SK-N-SH (cell line): ENCODE results near the gene ATF3. TPM values are rescaled to one million over a fixed set of nuclear protein-coding genes. Genes with fewer than 3 reads are reported as not detected.

Experiments used
- CTCF ChIA-PET: fragments of 300-600, 350-600 bp; formaldehyde crosslinking; extraction: SDS; loops from one replicate; lab custom pipeline; 2021; lab: Yijun Ruan, JAX
- POLR2A ChIA-PET: fragments of 350-600 bp; sonication (Branson Sonifier 250); formaldehyde crosslinking; extraction: SDS; loops from one replicate; lab custom pipeline; 2020; ENCODE audit warnings: antibody characterized with exemption, inconsistent platforms; lab: Yijun Ruan, JAX
- DNase-seq: peaks from one replicate; pipeline ENCODE4 v3.0.0; 2012
- H2AFZ ChIP-seq: fragments of 200-600 bp; sonication (generic); 2 replicates; pipeline ENCODE4 v1.8.1; 2016; ENCODE audit warnings: antibody characterized with exemption, mild to moderate bottlenecking, low read depth
- H3F3A ChIP-seq: fragments of 200-600 bp; sonication (generic); replicated peaks from 2 replicates; pipeline ENCODE3; 2016; ENCODE audit warnings: antibody characterized with exemption, mild to moderate bottlenecking; ENCODE audit not compliant: insufficient read depth
- H3K27ac ChIP-seq, 2 experiments: fragments of 200-500 bp in 1 of 2; fragments of 200-600 bp in 1 of 2; sonication (Bioruptor generic) in 1 of 2; sonication (generic), shearing (Covaris generic) in 1 of 2; 2 replicates each; pipeline versions ENCODE4 v1.5.1 to v1.6.1; 2014 to 2016; ENCODE audit warnings: low read depth in 2 of 2, inconsistent platforms in 1 of 2, low read length in 1 of 2, mild to moderate bottlenecking in 1 of 2, mixed read lengths in 1 of 2
- H3K27me3 ChIP-seq: fragments of 200-600 bp; sonication (generic), shearing (Covaris generic); 2 replicates; pipeline ENCODE4 v1.6.1; 2016; ENCODE audit warnings: mixed run types; ENCODE audit not compliant: insufficient read depth
- H3K36me3 ChIP-seq, 2 experiments: fragments of 200-500 bp in 1 of 2; fragments of 200-600 bp in 1 of 2; sonication (Bioruptor generic) in 1 of 2; sonication (generic) in 1 of 2; replicated peaks in 1 of 2; 2 replicates each; pipeline versions ENCODE3 to v1.5.1; 2014 to 2016; ENCODE audit warnings: low read length in 1 of 2, mild to moderate bottlenecking in 1 of 2; ENCODE audit not compliant: insufficient read depth in 2 of 2, control insufficient read depth in 1 of 2
- H3K4me1 ChIP-seq, 2 experiments: fragments of 200-500 bp in 1 of 2; fragments of 200-600 bp in 1 of 2; sonication (Bioruptor generic) in 1 of 2; sonication (generic), shearing (Covaris generic) in 1 of 2; 2 replicates each; pipeline versions ENCODE4 v1.5.1 to v1.6.1; 2014 to 2016; ENCODE audit warnings: low read depth in 1 of 2, low read length in 1 of 2, mixed run types in 1 of 2; ENCODE audit not compliant: insufficient read depth in 2 of 2, control insufficient read depth in 1 of 2
- H3K4me2 ChIP-seq: fragments of 200-600 bp; sonication (generic), shearing (Covaris generic); 2 replicates; pipeline ENCODE4 v1.6.1; 2017; ENCODE audit warnings: mixed run types
- H3K4me3 ChIP-seq, 2 experiments: fragments of 200-500 bp in 1 of 2; fragments of 200-600 bp in 1 of 2; sonication (Bioruptor generic) in 1 of 2; sonication (generic), shearing (Covaris generic) in 1 of 2; 2 replicates each; pipeline versions ENCODE4 v1.5.1 to v1.8.1; 2014 to 2016; ENCODE audit warnings: low read depth in 2 of 2, inconsistent platforms in 1 of 2, low read length in 1 of 2, mild to moderate bottlenecking in 1 of 2, mixed read lengths in 1 of 2, moderate library complexity in 1 of 2
- H3K79me2 ChIP-seq: fragments of 200-600 bp; sonication (generic); 2 replicates; pipeline ENCODE4 v1.8.1; 2017; ENCODE audit warnings: mild to moderate bottlenecking; ENCODE audit not compliant: insufficient read depth
- H3K9ac ChIP-seq: fragments of 200-600 bp; sonication (generic); 2 replicates; pipeline ENCODE4 v1.6.1; 2017; ENCODE audit warnings: mixed run types
- H3K9me2 ChIP-seq: fragments of 200-600 bp; sonication (generic); 2 replicates; pipeline ENCODE4 v1.6.1; 2017; ENCODE audit warnings: mixed run types
- H3K9me3 ChIP-seq: fragments of 200-600 bp; sonication (generic); 2 replicates; pipeline ENCODE4 v1.6.1; 2017; ENCODE audit warnings: mixed run types, mild to moderate bottlenecking, moderate library complexity
- H4K20me1 ChIP-seq: fragments of 200-600 bp; sonication (generic); 2 replicates; pipeline ENCODE4 v1.6.1; 2017; ENCODE audit warnings: mild to moderate bottlenecking, mixed run types; ENCODE audit not compliant: insufficient read depth
- EZH2phosphoT487 ChIP-seq: fragments of 200-600 bp; sonication (generic); IDR thresholded peaks from 2 replicates; pipeline ENCODE4 v1.6.1; 2017; ENCODE audit warnings: low read depth, mixed run types, mild to moderate bottlenecking, antibody characterized with exemption, moderate library complexity, borderline replicate concordance
- FOSL2 ChIP-seq: IDR thresholded peaks from 2 replicates; pipeline ENCODE4 v1.4.0; 2012; ENCODE audit warnings: low read depth, mild to moderate bottlenecking, moderate library complexity, borderline replicate concordance
- FOXJ3 ChIP-seq: sonication (generic); formaldehyde crosslinking; IDR thresholded peaks from 2 replicates; pipeline ENCODE4 v1.5.1; 2020; ENCODE audit warnings: mild to moderate bottlenecking, missing genetic modification reagents
- GABPA ChIP-seq: IDR thresholded peaks from 2 replicates; pipeline ENCODE4 v1.4.0; 2012; ENCODE audit warnings: low read depth, mild to moderate bottlenecking
- GATA2 ChIP-seq: sonication (generic); formaldehyde crosslinking; IDR thresholded peaks from 2 replicates; pipeline ENCODE4 v1.5.0; 2020; ENCODE audit warnings: mild to moderate bottlenecking, missing genetic modification reagents
- MEF2A ChIP-seq: IDR thresholded peaks from 2 replicates; pipeline ENCODE4 v1.4.0; 2012; ENCODE audit warnings: low read depth, borderline replicate concordance
- POLR2AphosphoS5 ChIP-seq: IDR thresholded peaks from 2 replicates; pipeline ENCODE4 v1.6.1; 2012; ENCODE audit warnings: low read depth, low read length
- RFX5 ChIP-seq: IDR thresholded peaks from 2 replicates; pipeline ENCODE4 v1.6.1; 2012; ENCODE audit warnings: mild to moderate bottlenecking, improper control_type of control experiment, low read length
- SIN3A ChIP-seq: IDR thresholded peaks from 2 replicates; pipeline ENCODE4 v1.6.1; 2012; ENCODE audit warnings: low read depth, mild to moderate bottlenecking, low read length, moderate library complexity, borderline replicate concordance
- TCF12 ChIP-seq: IDR thresholded peaks from 2 replicates; pipeline ENCODE4 v1.4.0; 2012
- WGBS: methylation state at CpG from one replicate; pipeline ENCODE4 v1.1.6; 2017; ENCODE audit warnings: low lambda C conversion rate; 5-methylcytosine and 5-hydroxymethylcytosine counted together
- polyA plus RNA-seq, 3 experiments: library from polyadenylated mRNA; depleted of rRNA; stranded (reverse); fragments of >200 nt; gene quantifications; 2 replicates each; pipeline ENCODE4 v1.2.3, GENCODE V29; 2012
- TF ChIP-seq, protein P1 (sequence below): IDR thresholded peaks from 2 replicates; pipeline ENCODE4 v1.6.1; 2012; ENCODE audit warnings: mild to moderate bottlenecking, low read depth, low read length, moderate library complexity
- TF ChIP-seq, protein P2 (sequence below): IDR thresholded peaks from 2 replicates; pipeline ENCODE4 v1.4.0; 2012; ENCODE audit warnings: low read depth
- TF ChIP-seq, protein P3 (sequence below): IDR thresholded peaks from 2 replicates; pipeline ENCODE4 v1.4.0; 2012; ENCODE audit warnings: low read depth, borderline replicate concordance
- TF ChIP-seq, protein P4 (sequence below): fragments of 150-350 bp; IDR thresholded peaks from 2 replicates; pipeline ENCODE4 v1.6.1; 2016; ENCODE audit warnings: mild to moderate bottlenecking, low read depth, low read length

ATF3 gene
- polyA plus RNA-seq, 1 of the 3 experiments (the other 2 are of a cell fraction) = 29.7 TPM

DNA sequence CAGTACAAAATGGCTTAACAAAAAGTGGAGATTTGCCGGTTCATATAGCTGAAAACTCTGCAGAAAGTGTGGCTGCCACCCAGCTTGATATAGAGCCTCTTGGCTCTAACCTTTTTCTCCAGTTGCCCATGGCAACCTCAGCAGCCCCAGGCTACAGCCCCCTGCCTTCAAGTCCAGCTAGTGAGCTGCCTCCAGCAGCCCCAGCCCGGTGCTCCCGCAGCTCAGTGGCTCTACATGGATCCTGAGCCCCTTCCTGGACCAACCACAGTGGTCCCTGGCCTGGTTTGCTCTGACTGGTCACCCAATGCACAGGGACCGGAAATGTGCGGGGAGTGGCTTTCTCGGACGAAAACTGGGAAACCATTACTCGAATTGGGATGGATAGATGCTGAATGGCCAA lies 13.3 kb upstream of the ATF3 start:
- 97% methylated on average over 6 of the region's 8 CpGs for WGBS
- Histone ChIP-seq H3K27me3 (no peaks in the 10 kb centered on the region; the same call in 1 of the 2 replicates), H3K4me2 (peak overlapping the region; percentile 54; the same call in 1 of the 2 replicates), H3K36me3 (no peaks in the 10 kb centered on the region), H3K27ac (peak overlapping the region in 1 of 2 experiments; percentile 86; a peak in 3 of 4 replicates), H3K4me1 (peaks cover 6 to 20% of the 10 kb centered on the region in 2 experiments; a peak in 3 of 4 replicates), H3K9me3 (no peaks in the 10 kb centered on the region), H3F3A (peaks cover 6% of the 10 kb centered on the region), H3K79me2 (no peaks in the 10 kb centered on the region), H3K9me2 (no peaks in the 10 kb centered on the region), H4K20me1 (no peaks in the 10 kb centered on the region), H2AFZ (peak overlapping the region; percentile 54; the same call in 1 of the 2 replicates), H3K4me3 (no peak overlapping the region), H3K9ac (peak overlapping the region; percentile 71; the same call in 1 of the 2 replicates)
- no peak for DNase-seq
- ChIA-PET CTCF (no interaction called here), POLR2A (no interaction called here)
- TF ChIP-seq, protein P1, sequence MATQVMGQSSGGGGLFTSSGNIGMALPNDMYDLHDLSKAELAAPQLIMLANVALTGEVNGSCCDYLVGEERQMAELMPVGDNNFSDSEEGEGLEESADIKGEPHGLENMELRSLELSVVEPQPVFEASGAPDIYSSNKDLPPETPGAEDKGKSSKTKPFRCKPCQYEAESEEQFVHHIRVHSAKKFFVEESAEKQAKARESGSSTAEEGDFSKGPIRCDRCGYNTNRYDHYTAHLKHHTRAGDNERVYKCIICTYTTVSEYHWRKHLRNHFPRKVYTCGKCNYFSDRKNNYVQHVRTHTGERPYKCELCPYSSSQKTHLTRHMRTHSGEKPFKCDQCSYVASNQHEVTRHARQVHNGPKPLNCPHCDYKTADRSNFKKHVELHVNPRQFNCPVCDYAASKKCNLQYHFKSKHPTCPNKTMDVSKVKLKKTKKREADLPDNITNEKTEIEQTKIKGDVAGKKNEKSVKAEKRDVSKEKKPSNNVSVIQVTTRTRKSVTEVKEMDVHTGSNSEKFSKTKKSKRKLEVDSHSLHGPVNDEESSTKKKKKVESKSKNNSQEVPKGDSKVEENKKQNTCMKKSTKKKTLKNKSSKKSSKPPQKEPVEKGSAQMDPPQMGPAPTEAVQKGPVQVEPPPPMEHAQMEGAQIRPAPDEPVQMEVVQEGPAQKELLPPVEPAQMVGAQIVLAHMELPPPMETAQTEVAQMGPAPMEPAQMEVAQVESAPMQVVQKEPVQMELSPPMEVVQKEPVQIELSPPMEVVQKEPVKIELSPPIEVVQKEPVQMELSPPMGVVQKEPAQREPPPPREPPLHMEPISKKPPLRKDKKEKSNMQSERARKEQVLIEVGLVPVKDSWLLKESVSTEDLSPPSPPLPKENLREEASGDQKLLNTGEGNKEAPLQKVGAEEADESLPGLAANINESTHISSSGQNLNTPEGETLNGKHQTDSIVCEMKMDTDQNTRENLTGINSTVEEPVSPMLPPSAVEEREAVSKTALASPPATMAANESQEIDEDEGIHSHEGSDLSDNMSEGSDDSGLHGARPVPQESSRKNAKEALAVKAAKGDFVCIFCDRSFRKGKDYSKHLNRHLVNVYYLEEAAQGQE = no peak
- TF ChIP-seq FOSL2 = no peak
- TF ChIP-seq MEF2A = no peak
- TF ChIP-seq, protein P2, sequence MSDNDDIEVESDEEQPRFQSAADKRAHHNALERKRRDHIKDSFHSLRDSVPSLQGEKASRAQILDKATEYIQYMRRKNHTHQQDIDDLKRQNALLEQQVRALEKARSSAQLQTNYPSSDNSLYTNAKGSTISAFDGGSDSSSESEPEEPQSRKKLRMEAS = no peak
- no peak for TF ChIP-seq SIN3A
- TF ChIP-seq RFX5 = no peak
- TF ChIP-seq POLR2AphosphoS5 = no peak
- TF ChIP-seq, protein P3, sequence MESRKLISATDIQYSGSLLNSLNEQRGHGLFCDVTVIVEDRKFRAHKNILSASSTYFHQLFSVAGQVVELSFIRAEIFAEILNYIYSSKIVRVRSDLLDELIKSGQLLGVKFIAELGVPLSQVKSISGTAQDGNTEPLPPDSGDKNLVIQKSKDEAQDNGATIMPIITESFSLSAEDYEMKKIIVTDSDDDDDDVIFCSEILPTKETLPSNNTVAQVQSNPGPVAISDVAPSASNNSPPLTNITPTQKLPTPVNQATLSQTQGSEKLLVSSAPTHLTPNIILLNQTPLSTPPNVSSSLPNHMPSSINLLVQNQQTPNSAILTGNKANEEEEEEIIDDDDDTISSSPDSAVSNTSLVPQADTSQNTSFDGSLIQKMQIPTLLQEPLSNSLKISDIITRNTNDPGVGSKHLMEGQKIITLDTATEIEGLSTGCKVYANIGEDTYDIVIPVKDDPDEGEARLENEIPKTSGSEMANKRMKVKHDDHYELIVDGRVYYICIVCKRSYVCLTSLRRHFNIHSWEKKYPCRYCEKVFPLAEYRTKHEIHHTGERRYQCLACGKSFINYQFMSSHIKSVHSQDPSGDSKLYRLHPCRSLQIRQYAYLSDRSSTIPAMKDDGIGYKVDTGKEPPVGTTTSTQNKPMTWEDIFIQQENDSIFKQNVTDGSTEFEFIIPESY = no peak
- no peak for TF ChIP-seq EZH2phosphoT487
- TF ChIP-seq FOXJ3 (CRISPR knock-in tag) = no peak
- TF ChIP-seq, protein P4, sequence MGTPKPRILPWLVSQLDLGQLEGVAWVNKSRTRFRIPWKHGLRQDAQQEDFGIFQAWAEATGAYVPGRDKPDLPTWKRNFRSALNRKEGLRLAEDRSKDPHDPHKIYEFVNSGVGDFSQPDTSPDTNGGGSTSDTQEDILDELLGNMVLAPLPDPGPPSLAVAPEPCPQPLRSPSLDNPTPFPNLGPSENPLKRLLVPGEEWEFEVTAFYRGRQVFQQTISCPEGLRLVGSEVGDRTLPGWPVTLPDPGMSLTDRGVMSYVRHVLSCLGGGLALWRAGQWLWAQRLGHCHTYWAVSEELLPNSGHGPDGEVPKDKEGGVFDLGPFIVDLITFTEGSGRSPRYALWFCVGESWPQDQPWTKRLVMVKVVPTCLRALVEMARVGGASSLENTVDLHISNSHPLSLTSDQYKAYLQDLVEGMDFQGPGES = no peak
- no peak for TF ChIP-seq GABPA
- TF ChIP-seq TCF12 = no peak
- no peak for TF ChIP-seq GATA2 (CRISPR knock-in tag)
